Activated T-cell treated with anti-CD3 and anti-CD28 coated beads, Interleukin-2, amount 50 U/mL, for 1 hour (primary cell): Measurements from ENCODE around the gene TYMP.
A peak's percentile ranks its signal among the peaks of the same experiment; 100 is the strongest.

Experiments
- DNase-seq: peaks from one replicate; pipeline ENCODE4 v3.0.0-alpha.2; 2020

The TYMP gene

GRCh38 chr22:50482107-50483074, 47.4 kb downstream of the TYMP start:
- DNase-seq: no peak

- peak; percentile 75 for DNase-seq
Measured at GRCh38 chr22:50481440-50482106, 48.2 kb downstream of the TYMP start, which contains the start of gene ADM2. Gene ADM2 (plus strand): TSS chr22:50481543. CDS start chr22:50481848, 305 bp downstream.

GRCh38 chr22:50481045-50481439, 48.8 kb downstream of the TYMP start:
- DNase-seq: no peak

GRCh38 chr22:50479721-50480120, 50.1 kb downstream of the TYMP start:
- DNase-seq: no peak

- no peak for DNase-seq
Measured at GRCh38 chr22:50477923-50478322, 51.9 kb downstream of the TYMP start.

GRCh38 chr22:50476868-50477267, 52.9 kb downstream of the TYMP start:
- no peak for DNase-seq
